GM12875 (cell line): ENCODE data around the gene MTMR3.

ENCODE experiments used
- H3K4me3 ChIP-seq: one replicate; pipeline ENCODE4 v1.5.1; 2011; ENCODE audit warnings: low read depth, low read length, control low read depth
- TF ChIP-seq, protein P1 (sequence below): IDR thresholded peaks from 2 replicates; pipeline ENCODE4 v1.5.1; 2011; ENCODE audit warnings: low read depth, mild to moderate bottlenecking, control low read depth, inconsistent platforms, low read length, moderate library complexity, borderline replicate concordance; ENCODE audit not compliant: insufficient read depth

MTMR3 gene

DNA sequence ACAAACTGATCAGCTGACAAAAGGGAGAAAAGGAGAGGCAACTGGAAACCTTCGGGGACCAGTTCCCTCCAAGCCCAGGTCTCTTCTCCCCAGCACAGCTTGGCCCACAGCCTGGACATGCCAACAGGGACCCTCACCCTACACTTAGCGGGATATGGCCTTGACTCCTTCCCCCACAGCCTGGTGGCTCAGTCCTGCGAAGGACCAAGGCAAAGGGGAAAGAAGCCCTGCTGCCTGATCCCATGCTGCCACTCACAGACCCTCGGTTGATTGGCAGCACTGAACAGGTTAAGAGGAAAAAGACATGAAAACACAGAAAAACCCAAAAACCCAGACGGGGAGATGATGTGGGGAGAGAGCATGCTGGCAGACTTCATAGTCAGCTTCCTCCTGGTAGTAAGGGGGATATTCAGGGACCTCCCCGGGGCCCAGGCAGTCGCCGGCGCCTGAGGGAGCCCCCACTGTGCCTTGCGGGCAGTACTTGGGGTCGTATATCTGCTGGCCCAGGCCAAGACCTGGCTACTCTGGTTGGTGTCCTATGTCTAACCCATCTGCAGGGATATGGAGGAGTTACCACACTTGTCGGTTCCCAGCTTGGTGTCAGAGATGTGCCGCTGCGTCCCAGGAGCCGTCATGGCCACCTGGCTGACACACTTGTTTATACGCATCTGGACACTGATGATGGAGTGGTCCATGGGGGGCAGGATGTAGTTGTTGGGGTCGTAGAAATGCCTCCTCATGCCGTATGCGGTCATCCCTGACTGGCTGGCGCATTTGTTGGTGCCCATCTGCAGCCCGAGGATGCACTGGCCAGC lies 163.1 kb downstream of the MTMR3 start:
- TF ChIP-seq, protein P1, sequence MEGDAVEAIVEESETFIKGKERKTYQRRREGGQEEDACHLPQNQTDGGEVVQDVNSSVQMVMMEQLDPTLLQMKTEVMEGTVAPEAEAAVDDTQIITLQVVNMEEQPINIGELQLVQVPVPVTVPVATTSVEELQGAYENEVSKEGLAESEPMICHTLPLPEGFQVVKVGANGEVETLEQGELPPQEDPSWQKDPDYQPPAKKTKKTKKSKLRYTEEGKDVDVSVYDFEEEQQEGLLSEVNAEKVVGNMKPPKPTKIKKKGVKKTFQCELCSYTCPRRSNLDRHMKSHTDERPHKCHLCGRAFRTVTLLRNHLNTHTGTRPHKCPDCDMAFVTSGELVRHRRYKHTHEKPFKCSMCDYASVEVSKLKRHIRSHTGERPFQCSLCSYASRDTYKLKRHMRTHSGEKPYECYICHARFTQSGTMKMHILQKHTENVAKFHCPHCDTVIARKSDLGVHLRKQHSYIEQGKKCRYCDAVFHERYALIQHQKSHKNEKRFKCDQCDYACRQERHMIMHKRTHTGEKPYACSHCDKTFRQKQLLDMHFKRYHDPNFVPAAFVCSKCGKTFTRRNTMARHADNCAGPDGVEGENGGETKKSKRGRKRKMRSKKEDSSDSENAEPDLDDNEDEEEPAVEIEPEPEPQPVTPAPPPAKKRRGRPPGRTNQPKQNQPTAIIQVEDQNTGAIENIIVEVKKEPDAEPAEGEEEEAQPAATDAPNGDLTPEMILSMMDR: no peak
- H3K4me3 ChIP-seq: no peak overlapping the region

DNA sequence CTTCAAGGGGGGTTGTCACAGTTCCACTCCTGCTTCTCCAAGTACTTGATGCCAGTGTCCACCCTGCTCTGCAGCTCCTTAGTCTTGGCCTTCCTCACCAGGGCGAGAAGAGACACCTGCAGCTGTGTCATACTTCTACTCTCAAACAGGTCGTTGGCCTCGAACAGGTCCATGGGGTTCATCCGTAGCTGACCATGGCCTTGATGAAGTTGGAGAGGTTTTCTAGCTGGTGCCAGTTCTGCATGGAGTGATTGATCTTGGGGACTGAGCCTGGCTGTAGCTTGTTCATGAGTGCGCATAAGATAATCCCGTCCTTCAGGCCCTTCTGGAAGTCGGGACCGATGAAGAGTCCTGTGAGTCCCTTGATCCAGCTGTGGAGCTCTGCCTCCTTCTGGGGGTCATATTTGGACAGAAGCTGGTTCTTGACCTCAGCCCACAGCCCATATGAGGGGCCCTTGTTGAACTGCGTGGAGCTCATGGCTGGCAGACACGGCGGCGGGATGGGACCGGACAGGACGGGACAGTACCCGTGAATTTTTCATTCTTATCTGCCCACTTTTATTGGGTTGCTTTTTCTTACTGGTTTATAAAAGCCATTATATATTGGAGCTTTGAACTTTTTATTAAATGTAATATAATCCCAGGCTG lies 163.9 kb downstream of the MTMR3 start:
- no peak overlapping the region for H3K4me3 ChIP-seq
- TF ChIP-seq, protein P1: no peak

DNA sequence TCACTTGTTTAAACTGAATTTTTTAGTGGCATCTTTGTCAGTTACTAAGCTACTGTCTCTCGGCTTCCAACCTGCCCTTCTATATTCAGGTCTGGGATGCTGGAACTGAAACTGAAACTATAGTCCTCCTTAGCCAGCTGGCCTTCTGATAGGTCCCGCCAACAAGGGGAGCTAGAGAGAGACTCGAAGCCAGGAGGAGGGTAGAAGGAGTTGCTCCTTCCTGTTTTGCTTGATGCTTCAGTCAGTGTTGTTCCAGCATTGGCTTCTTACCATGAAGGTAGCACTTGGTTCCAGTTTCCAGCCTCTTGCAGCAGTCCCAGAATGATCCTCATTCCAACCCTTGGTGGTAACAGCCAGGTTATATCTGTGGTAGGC lies 164.4 kb downstream of the MTMR3 start:
- TF ChIP-seq, protein P1: no peak
- no peak overlapping the region for H3K4me3 ChIP-seq

DNA sequence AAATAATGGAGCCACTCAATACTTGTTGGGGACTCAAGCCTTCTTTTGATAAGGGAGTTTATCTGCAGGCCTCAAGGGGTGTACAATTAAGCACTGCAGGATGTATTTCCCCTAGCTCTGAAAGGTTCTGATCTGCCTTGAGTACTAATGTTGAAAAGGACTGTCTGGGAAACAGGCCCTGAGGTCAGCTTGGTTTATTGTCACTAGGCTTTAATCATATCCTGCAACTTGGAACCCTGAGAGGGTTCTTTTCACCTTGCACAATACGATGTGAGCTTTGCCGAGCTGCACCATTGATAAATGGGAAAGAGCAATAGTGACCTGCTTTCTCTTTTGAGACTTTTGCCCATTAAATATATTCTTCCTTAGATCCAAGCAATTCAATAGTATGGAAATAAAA lies 165.7 kb downstream of the MTMR3 start:
- no peak overlapping the region for H3K4me3 ChIP-seq
- TF ChIP-seq, protein P1: no peak

DNA sequence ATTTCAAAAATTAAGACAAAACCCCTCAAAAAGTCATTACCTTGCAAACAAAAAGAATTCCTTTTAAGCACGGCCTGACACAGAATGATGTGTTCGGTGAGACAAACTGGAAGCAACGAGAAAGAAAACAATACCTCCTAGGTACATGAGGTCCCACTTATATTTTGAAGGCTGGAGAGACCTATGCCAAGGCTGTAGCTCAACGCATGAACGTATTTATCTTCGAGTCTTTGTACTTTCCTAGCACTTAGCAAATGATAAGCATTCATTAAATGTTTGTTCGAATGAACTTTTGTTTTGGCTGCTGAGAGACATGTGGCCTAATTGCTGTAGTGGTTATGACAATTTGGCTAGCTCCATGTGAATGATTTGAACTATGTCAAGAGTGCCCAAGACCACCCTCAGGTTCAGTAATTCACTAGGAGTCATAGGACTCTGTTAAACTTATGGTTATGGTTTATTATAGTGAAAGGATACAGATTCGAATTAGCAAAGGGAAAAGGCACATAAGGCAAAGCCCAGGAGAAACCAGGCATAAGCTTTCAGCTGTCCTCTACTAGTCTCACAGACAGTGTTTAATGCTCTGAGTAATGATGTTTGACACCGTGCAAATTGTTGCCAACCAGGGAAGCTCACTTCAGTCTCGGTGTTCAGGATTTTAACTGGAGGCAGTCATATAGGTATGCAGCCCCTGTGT lies 171.2 kb downstream of the MTMR3 start:
- TF ChIP-seq, protein P1: no peak
- H3K4me3 ChIP-seq: no peak overlapping the region

DNA sequence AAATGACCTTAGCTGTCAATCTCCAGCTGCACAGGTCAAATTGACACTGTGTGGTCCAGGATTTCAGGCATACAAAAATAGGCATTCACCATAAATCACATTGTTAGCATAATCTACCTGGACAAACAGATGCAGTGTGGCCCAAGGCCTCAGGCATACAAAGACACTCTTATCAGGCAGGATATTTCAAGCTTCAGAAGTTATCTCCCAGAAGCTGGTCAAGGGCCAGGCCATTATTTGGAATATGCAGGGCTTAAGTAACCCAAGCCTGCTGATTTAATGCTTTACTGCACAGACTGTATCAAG lies 171.7 kb downstream of the MTMR3 start:
- H3K4me3 ChIP-seq: no peak overlapping the region
- TF ChIP-seq, protein P1: no peak

DNA sequence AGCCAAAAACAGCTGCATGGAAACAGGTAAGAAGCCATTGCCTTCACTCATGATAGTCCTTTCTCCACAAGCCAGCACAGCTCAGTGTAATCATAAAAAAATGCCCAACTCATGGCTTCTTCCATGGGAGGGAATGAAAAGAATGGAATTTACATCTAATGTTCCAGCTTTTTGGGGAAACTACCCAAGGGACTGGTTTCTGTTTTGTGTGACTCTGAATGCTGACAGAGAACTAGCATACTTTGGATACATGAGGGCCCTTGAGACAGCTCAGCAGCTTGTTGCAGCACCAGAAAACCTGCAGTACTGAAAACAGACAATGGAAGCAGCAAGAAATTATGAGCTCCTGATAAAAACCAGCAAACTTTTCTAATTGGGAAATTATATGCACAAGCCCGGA lies 173.0 kb downstream of the MTMR3 start:
- TF ChIP-seq, protein P1: no peak
- H3K4me3 ChIP-seq: no peak overlapping the region
